HK-2 (cell line): ENCODE data around the gene CMSS1.
"Not testable (repeated sequence)": the region's sequence is repeated elsewhere in the genome, so short reads cannot be mapped to it uniquely, and the experiment has no call there.

Source experiments
- DNase-seq: peaks from one replicate; pipeline ENCODE4 v3.0.0-alpha.2; 2018; ENCODE audit not compliant: unreplicated experiment

CMSS1 gene

DNA sequence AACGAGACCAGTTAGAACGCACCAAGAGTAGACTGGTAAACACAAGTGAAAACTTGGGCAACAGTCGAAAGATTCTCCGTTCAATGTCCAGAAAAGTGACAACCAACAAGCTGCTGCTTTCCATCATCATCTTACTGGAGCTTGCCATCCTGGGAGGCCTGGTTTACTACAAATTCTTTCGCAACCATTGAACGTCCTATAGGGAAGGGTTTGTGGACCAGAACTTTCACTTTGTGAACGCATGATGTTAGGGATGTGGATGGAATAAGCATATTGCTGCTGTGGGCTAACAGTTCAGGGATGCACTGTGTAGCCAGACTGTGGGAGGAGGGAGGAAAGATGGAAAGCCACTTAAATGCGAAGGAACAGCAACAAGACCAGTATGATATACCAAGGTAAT lies 408.2 kb downstream of the CMSS1 start:
- no peak for DNase-seq

DNA sequence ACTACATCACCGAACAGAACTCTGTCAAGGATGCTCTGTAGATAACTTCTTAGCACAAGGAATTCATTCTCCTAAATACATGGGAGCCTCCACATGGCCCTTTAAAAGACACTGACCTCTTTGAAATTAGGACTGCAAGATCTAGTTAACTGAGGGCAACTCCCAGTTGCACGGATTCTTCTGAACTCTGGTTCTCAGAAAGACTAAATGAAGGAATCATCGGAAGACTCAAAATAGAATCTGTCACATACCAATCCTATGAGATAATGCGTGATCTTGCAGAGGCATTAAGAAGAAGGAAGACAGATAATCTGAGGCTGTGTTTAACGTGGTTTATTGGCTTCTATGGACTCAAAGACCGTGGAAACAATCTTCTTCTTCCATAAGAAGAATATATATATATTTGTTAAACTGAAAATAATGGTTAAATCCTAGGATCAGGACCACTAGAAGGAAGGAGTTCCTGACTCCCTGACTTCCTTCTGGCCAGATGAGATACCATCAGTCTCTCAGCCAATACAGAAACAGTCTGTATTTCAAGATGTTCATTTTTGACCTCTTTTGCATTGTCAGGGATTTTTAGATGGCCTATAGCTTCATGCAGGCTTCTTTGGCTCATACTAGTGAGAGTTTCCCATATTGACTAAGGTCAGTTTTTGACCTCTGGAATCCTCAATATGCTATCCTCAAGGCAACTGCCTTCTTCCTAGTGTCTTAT lies 409.2 kb downstream of the CMSS1 start:
- no peak for DNase-seq

DNA sequence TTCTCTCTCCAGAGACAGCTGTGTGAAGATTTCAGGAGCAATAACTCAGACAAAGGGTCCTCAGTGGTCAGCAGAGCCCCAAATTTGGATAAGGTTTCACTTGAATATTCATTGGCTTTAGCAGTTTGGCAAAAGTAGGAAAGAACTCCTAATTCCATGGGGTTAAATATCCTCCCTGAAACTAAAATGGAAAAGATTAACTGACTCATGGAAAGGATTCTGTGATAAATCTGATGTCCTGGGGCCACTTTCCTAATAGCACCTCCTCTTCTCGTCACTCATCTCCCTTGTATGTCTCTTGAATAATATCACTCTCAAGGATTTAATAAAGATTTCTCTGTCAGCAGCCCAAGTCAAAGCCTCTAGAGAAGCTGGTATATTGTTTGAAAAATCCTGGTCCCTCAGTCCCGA lies 409.9 kb downstream of the CMSS1 start:
- DNase-seq = no peak

- DNase-seq = no peak
Observed at GRCh38 chr3:100228247-100228646, 410.6 kb downstream of the CMSS1 start.

GRCh38 chr3:100229188-100229587 lies 411.5 kb downstream of the CMSS1 start:
- DNase-seq = not testable (repeated sequence)

DNA sequence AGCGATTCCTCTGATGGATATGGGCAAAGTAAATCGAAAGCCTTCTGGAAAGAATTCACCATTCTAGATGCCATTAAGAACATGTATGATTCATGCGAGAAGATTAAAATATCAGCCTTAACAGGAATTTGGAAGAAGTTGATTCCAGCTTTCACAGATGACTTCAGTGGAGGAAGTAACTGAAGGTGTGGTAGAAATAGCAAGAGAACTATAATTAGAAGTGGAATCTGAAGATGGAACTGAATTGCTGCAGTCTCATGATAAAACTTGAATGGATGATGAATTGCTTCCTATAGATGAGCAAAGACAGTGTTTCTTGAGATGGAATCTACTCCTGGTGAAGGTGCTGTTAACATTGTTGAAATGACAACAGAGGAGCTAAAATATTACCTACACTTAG lies 413.0 kb downstream of the CMSS1 start:
- no peak for DNase-seq
